SK-N-SH (cell line): ENCODE results near the gene SUGP2. TPM values are rescaled to one million over a fixed set of nuclear protein-coding genes. Genes with fewer than 3 reads are reported as not detected.

ENCODE experiments used
- CTCF ChIA-PET: fragments of 300-600, 350-600 bp; formaldehyde crosslinking; extraction: SDS; loops from one replicate; lab custom pipeline; 2021; lab: Yijun Ruan, JAX
- POLR2A ChIA-PET: fragments of 350-600 bp; sonication (Branson Sonifier 250); formaldehyde crosslinking; extraction: SDS; loops from one replicate; lab custom pipeline; 2020; ENCODE audit warnings: antibody characterized with exemption, inconsistent platforms; lab: Yijun Ruan, JAX
- DNase-seq: peaks from one replicate; pipeline ENCODE4 v3.0.0; 2012
- H2AFZ ChIP-seq: fragments of 200-600 bp; sonication (generic); 2 replicates; pipeline ENCODE4 v1.8.1; 2016; ENCODE audit warnings: antibody characterized with exemption, mild to moderate bottlenecking, low read depth
- H3F3A ChIP-seq: fragments of 200-600 bp; sonication (generic); replicated peaks from 2 replicates; pipeline ENCODE3; 2016; ENCODE audit warnings: antibody characterized with exemption, mild to moderate bottlenecking; ENCODE audit not compliant: insufficient read depth
- H3K27ac ChIP-seq, 2 experiments: fragments of 200-500 bp in 1 of 2; fragments of 200-600 bp in 1 of 2; sonication (Bioruptor generic) in 1 of 2; sonication (generic), shearing (Covaris generic) in 1 of 2; 2 replicates each; pipeline versions ENCODE4 v1.5.1 to v1.6.1; 2014 to 2016; ENCODE audit warnings: low read depth in 2 of 2, inconsistent platforms in 1 of 2, low read length in 1 of 2, mild to moderate bottlenecking in 1 of 2, mixed read lengths in 1 of 2
- H3K27me3 ChIP-seq: fragments of 200-600 bp; sonication (generic), shearing (Covaris generic); 2 replicates; pipeline ENCODE4 v1.6.1; 2016; ENCODE audit warnings: mixed run types; ENCODE audit not compliant: insufficient read depth
- H3K36me3 ChIP-seq, 2 experiments: fragments of 200-500 bp in 1 of 2; fragments of 200-600 bp in 1 of 2; sonication (Bioruptor generic) in 1 of 2; sonication (generic) in 1 of 2; replicated peaks in 1 of 2; 2 replicates each; pipeline versions ENCODE3 to v1.5.1; 2014 to 2016; ENCODE audit warnings: low read length in 1 of 2, mild to moderate bottlenecking in 1 of 2; ENCODE audit not compliant: insufficient read depth in 2 of 2, control insufficient read depth in 1 of 2
- H3K4me1 ChIP-seq, 2 experiments: fragments of 200-500 bp in 1 of 2; fragments of 200-600 bp in 1 of 2; sonication (Bioruptor generic) in 1 of 2; sonication (generic), shearing (Covaris generic) in 1 of 2; 2 replicates each; pipeline versions ENCODE4 v1.5.1 to v1.6.1; 2014 to 2016; ENCODE audit warnings: low read depth in 1 of 2, low read length in 1 of 2, mixed run types in 1 of 2; ENCODE audit not compliant: insufficient read depth in 2 of 2, control insufficient read depth in 1 of 2
- H3K4me2 ChIP-seq: fragments of 200-600 bp; sonication (generic), shearing (Covaris generic); 2 replicates; pipeline ENCODE4 v1.6.1; 2017; ENCODE audit warnings: mixed run types
- H3K4me3 ChIP-seq, 2 experiments: fragments of 200-500 bp in 1 of 2; fragments of 200-600 bp in 1 of 2; sonication (Bioruptor generic) in 1 of 2; sonication (generic), shearing (Covaris generic) in 1 of 2; 2 replicates each; pipeline versions ENCODE4 v1.5.1 to v1.8.1; 2014 to 2016; ENCODE audit warnings: low read depth in 2 of 2, inconsistent platforms in 1 of 2, low read length in 1 of 2, mild to moderate bottlenecking in 1 of 2, mixed read lengths in 1 of 2, moderate library complexity in 1 of 2
- H3K79me2 ChIP-seq: fragments of 200-600 bp; sonication (generic); 2 replicates; pipeline ENCODE4 v1.8.1; 2017; ENCODE audit warnings: mild to moderate bottlenecking; ENCODE audit not compliant: insufficient read depth
- H3K9ac ChIP-seq: fragments of 200-600 bp; sonication (generic); 2 replicates; pipeline ENCODE4 v1.6.1; 2017; ENCODE audit warnings: mixed run types
- H3K9me2 ChIP-seq: fragments of 200-600 bp; sonication (generic); 2 replicates; pipeline ENCODE4 v1.6.1; 2017; ENCODE audit warnings: mixed run types
- H3K9me3 ChIP-seq: fragments of 200-600 bp; sonication (generic); 2 replicates; pipeline ENCODE4 v1.6.1; 2017; ENCODE audit warnings: mixed run types, mild to moderate bottlenecking, moderate library complexity
- H4K20me1 ChIP-seq: fragments of 200-600 bp; sonication (generic); 2 replicates; pipeline ENCODE4 v1.6.1; 2017; ENCODE audit warnings: mild to moderate bottlenecking, mixed run types; ENCODE audit not compliant: insufficient read depth
- CTCF ChIP-seq: fragments of 200-600 bp; sonication (generic); IDR thresholded peaks from 2 replicates; pipeline ENCODE4 v1.6.1; 2017; ENCODE audit warnings: antibody characterized with exemption, mild to moderate bottlenecking, moderate library complexity
- EP300 ChIP-seq, 2 experiments: IDR thresholded peaks; 2 replicates each; pipeline versions ENCODE4 v1.4.0 to v1.6.1; 2012; ENCODE audit warnings: borderline replicate concordance in 1 of 2, low read depth in 1 of 2, low read length in 1 of 2
- EZH2phosphoT487 ChIP-seq: fragments of 200-600 bp; sonication (generic); IDR thresholded peaks from 2 replicates; pipeline ENCODE4 v1.6.1; 2017; ENCODE audit warnings: low read depth, mixed run types, mild to moderate bottlenecking, antibody characterized with exemption, moderate library complexity, borderline replicate concordance
- FOSL2 ChIP-seq: IDR thresholded peaks from 2 replicates; pipeline ENCODE4 v1.4.0; 2012; ENCODE audit warnings: low read depth, mild to moderate bottlenecking, moderate library complexity, borderline replicate concordance
- FOXJ3 ChIP-seq: sonication (generic); formaldehyde crosslinking; IDR thresholded peaks from 2 replicates; pipeline ENCODE4 v1.5.1; 2020; ENCODE audit warnings: mild to moderate bottlenecking, missing genetic modification reagents
- FOXM1 ChIP-seq: IDR thresholded peaks from 2 replicates; pipeline ENCODE4 v1.4.0; 2012; ENCODE audit warnings: low read depth, mild to moderate bottlenecking
- GATA2 ChIP-seq: sonication (generic); formaldehyde crosslinking; IDR thresholded peaks from 2 replicates; pipeline ENCODE4 v1.5.0; 2020; ENCODE audit warnings: mild to moderate bottlenecking, missing genetic modification reagents
- IRF3 ChIP-seq: fragments of 150-350 bp; IDR thresholded peaks from 2 replicates; pipeline ENCODE4 v1.6.1; 2016; ENCODE audit warnings: mild to moderate bottlenecking, low read depth, low read length
- JUND ChIP-seq: IDR thresholded peaks from 2 replicates; pipeline ENCODE4 v1.4.0; 2012
- MAX ChIP-seq: IDR thresholded peaks from 2 replicates; pipeline ENCODE4 v1.4.0; 2012; ENCODE audit warnings: low read depth
- MEF2A ChIP-seq: IDR thresholded peaks from 2 replicates; pipeline ENCODE4 v1.4.0; 2012; ENCODE audit warnings: low read depth, borderline replicate concordance
- MXI1 ChIP-seq: IDR thresholded peaks from 2 replicates; pipeline ENCODE4 v1.6.1; 2012; ENCODE audit warnings: mild to moderate bottlenecking, low read depth, low read length, improper control_type of control experiment
- NFIC ChIP-seq: IDR thresholded peaks from 2 replicates; pipeline ENCODE4 v1.4.0; 2012; ENCODE audit warnings: borderline replicate concordance
- NRF1 ChIP-seq: IDR thresholded peaks from 2 replicates; pipeline ENCODE4 v1.6.1; 2012; ENCODE audit warnings: low read depth, mild to moderate bottlenecking, low read length
- RXRA ChIP-seq: IDR thresholded peaks from 2 replicates; pipeline ENCODE4 v1.4.0; 2012; ENCODE audit warnings: low read depth, mild to moderate bottlenecking, borderline replicate concordance
- SMC3 ChIP-seq: IDR thresholded peaks from 2 replicates; pipeline ENCODE4 v1.6.1; 2012; ENCODE audit warnings: low read depth, low read length, improper control_type of control experiment
- USF1 ChIP-seq: IDR thresholded peaks from 2 replicates; pipeline ENCODE4 v1.4.0; 2012; ENCODE audit warnings: low read depth, borderline replicate concordance
- YY1 ChIP-seq: IDR thresholded peaks from 2 replicates; pipeline ENCODE4 v1.4.0; 2012; ENCODE audit warnings: low read depth, mild to moderate bottlenecking
- ZBTB33 ChIP-seq: IDR thresholded peaks from 2 replicates; pipeline ENCODE4 v1.4.0; 2012; ENCODE audit warnings: low read depth, borderline replicate concordance
- WGBS: methylation state at CpG from one replicate; pipeline ENCODE4 v1.1.6; 2017; ENCODE audit warnings: low lambda C conversion rate; 5-methylcytosine and 5-hydroxymethylcytosine counted together
- polyA plus RNA-seq, 3 experiments: library from polyadenylated mRNA; depleted of rRNA; stranded (reverse); fragments of >200 nt; gene quantifications; 2 replicates each; pipeline ENCODE4 v1.2.3, GENCODE V29; 2012

Gene SUGP2
- polyA plus RNA-seq, 1 of the 3 experiments (the other 2 are of a cell fraction): 56.3 TPM

GRCh38 chr19:18975011-18975410, 58.3 kb downstream of the SUGP2 start:
- Histone ChIP-seq H3K36me3 (no peaks in the 10 kb centered on the region), H3K9me2 (no peaks in the 10 kb centered on the region), H4K20me1 (no peaks in the 10 kb centered on the region), H3K27ac (no peak overlapping the region), H3K9ac (no peak overlapping the region), H3K4me1 (peaks cover 0 to 12% of the 10 kb centered on the region in 2 experiments; a peak in 2 of 4 replicates), H3F3A (peaks cover 14% of the 10 kb centered on the region), H2AFZ (no peak overlapping the region), H3K4me3 (no peak overlapping the region), H3K4me2 (no peak overlapping the region), H3K27me3 (no peaks in the 10 kb centered on the region), H3K79me2 (no peaks in the 10 kb centered on the region), H3K9me3 (no peaks in the 10 kb centered on the region)
- TF ChIP-seq FOSL2 (no peak), GATA2 (CRISPR knock-in tag) (no peak), EP300 (IDR thresholded peaks at IDR 0.05; ENCODE audit: borderline replicate concordance in 1 of 2, low read depth in 1 of 2, low read length in 1 of 2) (no peak), FOXM1 (no peak), CTCF (no peak), NRF1 (no peak), FOXJ3 (CRISPR knock-in tag) (no peak), NFIC (no peak), MAX (no peak), IRF3 (no peak), MXI1 (no peak), EZH2phosphoT487 (no peak), YY1 (no peak)
- ChIA-PET POLR2A (no interaction called here), CTCF (no interaction called here)
- DNase-seq: no peak
- WGBS: 97% methylated on average over 3 of the region's 3 CpGs

GRCh38 chr19:18972851-18973250, 60.5 kb downstream of the SUGP2 start:
- Histone ChIP-seq H3K4me2 (no peak overlapping the region), H3K9me2 (no peaks in the 10 kb centered on the region), H3K79me2 (no peaks in the 10 kb centered on the region), H3K27ac (no peak overlapping the region), H3F3A (peaks cover 18% of the 10 kb centered on the region), H3K36me3 (no peaks in the 10 kb centered on the region), H3K4me1 (peaks cover 0 to 15% of the 10 kb centered on the region in 2 experiments; a peak in 2 of 4 replicates), H2AFZ (no peak overlapping the region), H3K4me3 (no peak overlapping the region), H4K20me1 (no peaks in the 10 kb centered on the region), H3K9me3 (no peaks in the 10 kb centered on the region), H3K27me3 (no peaks in the 10 kb centered on the region), H3K9ac (no peak overlapping the region)
- TF ChIP-seq FOXM1: no peak
- no peak for TF ChIP-seq MAX
- TF ChIP-seq USF1: no peak
- TF ChIP-seq ZBTB33: no peak
- TF ChIP-seq EZH2phosphoT487: no peak
- no peak for TF ChIP-seq RXRA
- no peak for TF ChIP-seq MEF2A
- TF ChIP-seq JUND: no peak
- no peak for TF ChIP-seq GATA2 (CRISPR knock-in tag)
- no peak for TF ChIP-seq YY1
- TF ChIP-seq FOSL2: no peak
- no peak for TF ChIP-seq SMC3
- POLR2A ChIA-PET: no interaction called here
- 94% methylated on average over 5 of the region's 5 CpGs for WGBS
- CTCF ChIA-PET: interaction anchor here (0.6 to 0.7 kb wide), 2 partner anchors 26 to 333 kb away, joined by 3 read pairs; no protein-coding TSS in a partner anchor
- no peak for DNase-seq
